HepG2 (cell line): ENCODE results near the gene SF3B2. TPM values are rescaled to one million over a fixed set of nuclear protein-coding genes. Genes with fewer than 3 reads are reported as not detected.
A peak's percentile ranks its signal among the peaks of the same experiment; 100 is the strongest.

ENCODE experiments used
- CREM ChIP-seq, 2 experiments: sonication (generic) in 1 of 2; formaldehyde crosslinking in 1 of 2; IDR thresholded peaks; 2 replicates each; pipeline versions ENCODE4 v1.4.0 to v1.6.1; 2016 to 2020; ENCODE audit warnings: antibody characterized with exemption in 1 of 2, mild to moderate bottlenecking in 1 of 2, missing genetic modification reagents in 1 of 2
- FOXK2 ChIP-seq: fragments of 450-650 bp; IDR thresholded peaks from 2 replicates; pipeline ENCODE4 v1.6.1; 2016
- KLF15 ChIP-seq: sonication (generic); formaldehyde crosslinking; IDR thresholded peaks from 2 replicates; pipeline ENCODE4 v1.8.1; 2023; ENCODE audit warnings: borderline replicate concordance, mild to moderate bottlenecking, inconsistent platforms, missing genetic modification reagents, mixed read lengths
- MIER3 ChIP-seq: IDR thresholded peaks from 2 replicates; pipeline ENCODE4 v1.6.1; 2016; ENCODE audit warnings: missing compliant biosample characterization, borderline replicate concordance
- RXRA ChIP-seq: sonication (generic); formaldehyde crosslinking; IDR thresholded peaks from 2 replicates; pipeline ENCODE4 v1.5.1; 2020; ENCODE audit warnings: missing genetic modification reagents
- TBL1XR1 ChIP-seq: fragments of 150-350 bp; IDR thresholded peaks from 2 replicates; pipeline ENCODE4 v1.6.1; 2014; ENCODE audit warnings: borderline replicate concordance, low read length; ENCODE audit not compliant: partially characterized antibody
- TBX3 ChIP-seq: fragments of 450-650 bp; IDR thresholded peaks from 2 replicates; pipeline ENCODE4 v1.6.1; 2017; ENCODE audit warnings: antibody characterized with exemption, mild to moderate bottlenecking, inconsistent platforms, borderline replicate concordance
- THAP9 ChIP-seq: sonication (generic); formaldehyde crosslinking; IDR thresholded peaks from 2 replicates; pipeline ENCODE4; 2020; ENCODE audit warnings: missing genetic modification reagents, mild to moderate bottlenecking, borderline replicate concordance
- WIZ ChIP-seq: sonication (generic); formaldehyde crosslinking; IDR thresholded peaks from 2 replicates; pipeline ENCODE4 v1.5.1; 2020; ENCODE audit warnings: mild to moderate bottlenecking, missing genetic modification reagents
- XRCC5 ChIP-seq: fragments of 200-400 bp; formaldehyde crosslinking; optimal IDR thresholded peaks from 2 replicates; pipeline ENCODE3; 2017; ENCODE audit warnings: mild to moderate bottlenecking, low read length
- ZBTB42 ChIP-seq: sonication (generic); formaldehyde crosslinking; IDR thresholded peaks from 2 replicates; pipeline ENCODE4 v1.5.0; 2020; ENCODE audit warnings: mild to moderate bottlenecking, missing genetic modification reagents
- ZFY ChIP-seq: sonication (generic); formaldehyde crosslinking; IDR thresholded peaks from 2 replicates; pipeline ENCODE4 v1.4.0; 2020; ENCODE audit warnings: missing genetic modification reagents
- ZNF24 ChIP-seq: fragments of 450-650 bp; IDR thresholded peaks from 2 replicates; pipeline ENCODE4 v1.6.1; 2017; ENCODE audit warnings: antibody characterized with exemption, mild to moderate bottlenecking
- ZNF329 ChIP-seq: sonication (generic); formaldehyde crosslinking; IDR thresholded peaks from 2 replicates; pipeline ENCODE4 v1.9.0; 2021; ENCODE audit warnings: low read depth, mild to moderate bottlenecking, missing genetic modification reagents
- ZNF337 ChIP-seq: sonication (generic); formaldehyde crosslinking; IDR thresholded peaks from 2 replicates; pipeline ENCODE4 v1.5.1; 2020; ENCODE audit warnings: missing genetic modification reagents, low read depth, mild to moderate bottlenecking, borderline replicate concordance
- ZNF550 ChIP-seq: sonication (generic); formaldehyde crosslinking; IDR thresholded peaks from 2 replicates; pipeline ENCODE4 v1.4.0; 2020; ENCODE audit warnings: mild to moderate bottlenecking, missing genetic modification reagents, borderline replicate concordance
- ZNF563 ChIP-seq: sonication (generic); formaldehyde crosslinking; IDR thresholded peaks from 2 replicates; pipeline ENCODE4 v1.8.0; 2022; ENCODE audit warnings: mild to moderate bottlenecking, moderate library complexity, missing genetic modification reagents
- ZNF574 ChIP-seq: sonication (generic); formaldehyde crosslinking; IDR thresholded peaks from 2 replicates; pipeline ENCODE4 v1.4.0; 2020; ENCODE audit warnings: missing genetic modification reagents
- ZNF720 ChIP-seq: sonication (generic); formaldehyde crosslinking; IDR thresholded peaks from 2 replicates; pipeline ENCODE4 v1.4.0; 2020; ENCODE audit warnings: missing genetic modification reagents
- ZNF891 ChIP-seq: sonication (generic); formaldehyde crosslinking; IDR thresholded peaks from 2 replicates; pipeline ENCODE4 v1.5.0; 2020; ENCODE audit warnings: mild to moderate bottlenecking, missing genetic modification reagents
- ZSCAN25 ChIP-seq: sonication (generic); formaldehyde crosslinking; IDR thresholded peaks from 2 replicates; pipeline ENCODE4 v1.8.0; 2022; ENCODE audit warnings: mild to moderate bottlenecking, missing genetic modification reagents
- polyA plus RNA-seq, 8 experiments: library from polyadenylated mRNA; depleted of rRNA in 3 of 8; stranded (reverse) in 7 of 8; unstranded in 1 of 8; fragments of >200 nt; fragmentation: Illumina TruSeq in 4 of 8; extraction: Trizol in 4 of 8; gene quantifications; 2 replicates each; pipeline versions ENCODE4 v1.2.1 to v1.2.3, GENCODE V29; 2011 to 2016; ENCODE audit warnings: low read depth in 4 of 8, missing spikeins in 1 of 8, mixed read lengths in 1 of 8; ENCODE audit not compliant: insufficient read depth in 1 of 8
- total RNA-seq, 5 experiments: library from RNA; depleted of rRNA; stranded (reverse); fragments of >200 nt; fragmentation: Illumina TruSeq; extraction: Trizol; gene quantifications; 2 replicates each; pipeline ENCODE4 v1.2.3, GENCODE V29; 2016; ENCODE audit warnings: low read depth in 1 of 5
- TF ChIP-seq, protein P1 (sequence below): sonication (generic); formaldehyde crosslinking; IDR thresholded peaks from 2 replicates; pipeline ENCODE4 v1.4.0; 2020; ENCODE audit warnings: missing genetic modification reagents, borderline replicate concordance

The SF3B2 gene
- total and polyA plus RNA-seq, 2 of the 13 experiments (the other 11 are each of a cell fraction or from before 2014, with no cell fraction given), result 70.4 to 153 TPM

GRCh38 chr11:66052664-66052982 lies 459 bp downstream of the SF3B2 start (continued):
- no peak for TF ChIP-seq ZNF720 (CRISPR knock-in tag)
- no peak for TF ChIP-seq ZNF337 (CRISPR knock-in tag)
- TF ChIP-seq KLF15, result no peak
- TF ChIP-seq, protein P1, sequence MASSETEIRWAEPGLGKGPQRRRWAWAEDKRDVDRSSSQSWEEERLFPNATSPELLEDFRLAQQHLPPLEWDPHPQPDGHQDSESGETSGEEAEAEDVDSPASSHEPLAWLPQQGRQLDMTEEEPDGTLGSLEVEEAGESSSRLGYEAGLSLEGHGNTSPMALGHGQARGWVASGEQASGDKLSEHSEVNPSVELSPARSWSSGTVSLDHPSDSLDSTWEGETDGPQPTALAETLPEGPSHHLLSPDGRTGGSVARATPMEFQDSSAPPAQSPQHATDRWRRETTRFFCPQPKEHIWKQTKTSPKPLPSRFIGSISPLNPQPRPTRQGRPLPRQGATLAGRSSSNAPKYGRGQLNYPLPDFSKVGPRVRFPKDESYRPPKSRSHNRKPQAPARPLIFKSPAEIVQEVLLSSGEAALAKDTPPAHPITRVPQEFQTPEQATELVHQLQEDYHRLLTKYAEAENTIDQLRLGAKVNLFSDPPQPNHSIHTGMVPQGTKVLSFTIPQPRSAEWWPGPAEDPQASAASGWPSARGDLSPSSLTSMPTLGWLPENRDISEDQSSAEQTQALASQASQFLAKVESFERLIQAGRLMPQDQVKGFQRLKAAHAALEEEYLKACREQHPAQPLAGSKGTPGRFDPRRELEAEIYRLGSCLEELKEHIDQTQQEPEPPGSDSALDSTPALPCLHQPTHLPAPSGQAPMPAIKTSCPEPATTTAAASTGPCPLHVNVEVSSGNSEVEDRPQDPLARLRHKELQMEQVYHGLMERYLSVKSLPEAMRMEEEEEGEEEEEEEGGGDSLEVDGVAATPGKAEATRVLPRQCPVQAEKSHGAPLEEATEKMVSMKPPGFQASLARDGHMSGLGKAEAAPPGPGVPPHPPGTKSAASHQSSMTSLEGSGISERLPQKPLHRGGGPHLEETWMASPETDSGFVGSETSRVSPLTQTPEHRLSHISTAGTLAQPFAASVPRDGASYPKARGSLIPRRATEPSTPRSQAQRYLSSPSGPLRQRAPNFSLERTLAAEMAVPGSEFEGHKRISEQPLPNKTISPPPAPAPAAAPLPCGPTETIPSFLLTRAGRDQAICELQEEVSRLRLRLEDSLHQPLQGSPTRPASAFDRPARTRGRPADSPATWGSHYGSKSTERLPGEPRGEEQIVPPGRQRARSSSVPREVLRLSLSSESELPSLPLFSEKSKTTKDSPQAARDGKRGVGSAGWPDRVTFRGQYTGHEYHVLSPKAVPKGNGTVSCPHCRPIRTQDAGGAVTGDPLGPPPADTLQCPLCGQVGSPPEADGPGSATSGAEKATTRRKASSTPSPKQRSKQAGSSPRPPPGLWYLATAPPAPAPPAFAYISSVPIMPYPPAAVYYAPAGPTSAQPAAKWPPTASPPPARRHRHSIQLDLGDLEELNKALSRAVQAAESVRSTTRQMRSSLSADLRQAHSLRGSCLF (CRISPR knock-in tag), result no peak
- no peak for TF ChIP-seq MIER3
- TF ChIP-seq ZNF891 (CRISPR knock-in tag), result no peak; the same call in 1 of the 2 replicates
- TF ChIP-seq WIZ (CRISPR knock-in tag), result no peak
- TF ChIP-seq TBX3, result no peak
- no peak for TF ChIP-seq CREM (IDR thresholded peaks at IDR 0.05)
- no peak for TF ChIP-seq CREM (CRISPR knock-in tag; IDR thresholded peaks at IDR 0.05)
- no peak for TF ChIP-seq THAP9 (CRISPR knock-in tag)
- TF ChIP-seq ZNF24, result no peak
- no peak for TF ChIP-seq ZNF550 (CRISPR knock-in tag)
- no peak for TF ChIP-seq FOXK2
- TF ChIP-seq ZFY (CRISPR knock-in tag), result no peak
- TF ChIP-seq ZNF329 (CRISPR knock-in tag), result 0 out of 2 replicates have a peak, but pooled peaks have one; percentile 2
- no peak for TF ChIP-seq TBL1XR1
- no peak for TF ChIP-seq ZNF574
- TF ChIP-seq ZBTB42, result no peak; the same call in 1 of the 2 replicates
- no peak for TF ChIP-seq XRCC5
- TF ChIP-seq RXRA (CRISPR knock-in tag), result 0 out of 2 replicates have a peak, but pooled peaks have one; percentile 1
- 0 out of 2 replicates have a peak, but pooled peaks have one; percentile 0 for TF ChIP-seq ZSCAN25
- TF ChIP-seq ZNF563, result no peak
